Thoracic aorta (tissue), 2 donors: ENCODE measurements around the gene HSPB2. TPM values are rescaled to one million over a fixed set of nuclear protein-coding genes. Genes with fewer than 3 reads are reported as not detected.

Source experiments
- ATAC-seq: fragments of 150-250 bp; one replicate; pipeline ENCODE4 v1.8.0; 2017; ENCODE audit warnings: low read depth; ENCODE audit not compliant: insufficient number of reproducible peaks, low FRiP score
- DNase-seq: peaks from one replicate; pipeline ENCODE4 v3.0.0-alpha.2; 2020; ENCODE audit warnings: low spot score
- H3K27ac ChIP-seq, 2 donors: fragments of 200-600 bp; sonication (generic); 1 replicate in 1 of 2; 2 replicates in 1 of 2; pipeline ENCODE4 v1.5.1; 2016; ENCODE audit warnings: mild to moderate bottlenecking in 2 of 2, moderate library complexity in 2 of 2
- H3K27me3 ChIP-seq: fragments of 200-600 bp; sonication (generic); replicated peaks from 2 replicates; pipeline ENCODE4 v1.6.0; 2016; ENCODE audit warnings: mild to moderate bottlenecking; ENCODE audit not compliant: insufficient read depth
- H3K36me3 ChIP-seq: fragments of 200-600 bp; sonication (generic); one replicate; pipeline ENCODE4 v1.5.1; 2016
- H3K4me1 ChIP-seq, 2 donors: fragments of 200-600 bp; sonication (generic); 1 replicate in 1 of 2; 2 replicates in 1 of 2; pipeline versions ENCODE4 v1.5.1 to v1.6.0; 2016; ENCODE audit warnings: low read depth in 2 of 2, mild to moderate bottlenecking in 1 of 2; ENCODE audit not compliant: control insufficient read depth in 1 of 2
- H3K4me3 ChIP-seq: fragments of 200-600 bp; sonication (generic); 2 replicates; pipeline ENCODE4 v1.5.1; 2016; ENCODE audit warnings: mild to moderate bottlenecking
- H3K9me3 ChIP-seq: fragments of 200-600 bp; sonication (generic); 2 replicates; pipeline ENCODE4 v1.5.1; 2016
- CTCF ChIP-seq: fragments of 200-600 bp; sonication (generic); IDR thresholded peaks from one replicate; pipeline ENCODE4 v1.5.1; 2019; ENCODE audit warnings: antibody characterized with exemption
- total RNA-seq, 2 donors: library from RNA; depleted of rRNA; stranded (reverse); fragments of >200 nt; gene quantifications; one replicate each; pipeline versions ENCODE4 v1.1.0 to v1.2.3, GENCODE V29; 2016

Gene HSPB2
- total RNA-seq, 2 donors from 2014 or later = 2.2 to 3.1 TPM

DNA sequence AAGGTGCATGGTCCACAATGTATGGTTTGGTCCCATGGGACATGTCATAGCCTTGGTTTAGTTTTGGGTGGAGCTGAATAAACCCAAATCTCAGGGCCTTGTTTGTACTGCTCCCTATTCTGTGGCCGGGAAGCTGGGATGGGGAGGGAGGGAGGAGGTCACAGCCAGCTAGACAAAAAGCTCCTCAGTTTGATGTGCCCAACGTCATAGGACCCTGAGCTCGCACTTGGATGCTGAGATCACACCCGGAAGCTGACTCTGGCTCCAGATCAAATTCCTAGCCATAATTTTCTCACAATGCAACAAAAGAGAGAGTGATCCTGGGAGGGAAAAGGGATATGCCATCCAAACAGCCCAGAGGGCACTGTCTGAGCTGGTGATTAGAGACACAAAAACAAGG, 1.5 kb downstream of the HSPB2 start:
- H3K27ac ChIP-seq = peak overlapping the region; percentile 99 to 100
- H3K4me1 ChIP-seq = peaks cover 10 to 42% of the 10 kb centered on the region in 2 donors
- ATAC-seq = peak; percentile 31
- H3K4me3 ChIP-seq = peak overlapping the region; percentile 76
- no peak for TF ChIP-seq CTCF
- H3K27me3 ChIP-seq = no peaks in the 10 kb centered on the region
- DNase-seq = peak; percentile 47
- H3K9me3 ChIP-seq = no peaks in the 10 kb centered on the region
- H3K36me3 ChIP-seq = no peaks in the 10 kb centered on the region

DNA sequence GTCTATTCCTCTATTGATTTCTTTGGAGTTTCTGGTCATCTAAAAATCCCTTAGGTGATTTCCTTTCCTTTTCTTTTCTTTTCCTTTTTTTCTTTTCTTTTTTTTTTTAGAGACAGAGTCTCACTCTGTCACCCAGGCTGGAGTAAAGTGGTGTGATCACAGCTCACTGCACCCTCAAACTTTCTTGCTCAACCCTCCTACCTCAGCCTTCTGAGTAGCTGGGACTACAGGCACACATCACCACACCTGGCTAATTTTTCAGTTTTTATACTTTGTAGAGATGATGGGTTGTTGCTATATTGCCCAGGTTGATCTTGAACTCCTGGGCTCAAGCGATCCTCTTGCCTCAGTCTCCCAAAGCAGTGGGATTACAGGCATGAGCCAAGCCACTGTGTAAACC, 4.2 kb downstream of the HSPB2 start:
- H3K27me3 ChIP-seq = no peaks in the 10 kb centered on the region
- peaks cover 10 to 37% of the 10 kb centered on the region in 2 donors for H3K4me1 ChIP-seq
- H3K36me3 ChIP-seq = no peaks in the 10 kb centered on the region
- no peak for TF ChIP-seq CTCF
- no peak overlapping the region for H3K4me3 ChIP-seq
- peak overlapping the region; percentile 5 to 99 for H3K27ac ChIP-seq
- H3K9me3 ChIP-seq = no peaks in the 10 kb centered on the region
- no peak for ATAC-seq
- DNase-seq = no peak

GRCh38 chr11:111917312-111917711, 4.8 kb downstream of the HSPB2 start:
- H3K4me1 ChIP-seq = peaks cover 15 to 42% of the 10 kb centered on the region in 2 donors
- no peaks in the 10 kb centered on the region for H3K9me3 ChIP-seq
- no peaks in the 10 kb centered on the region for H3K36me3 ChIP-seq
- no peak for ATAC-seq
- H3K4me3 ChIP-seq = no peak overlapping the region
- DNase-seq = no peak
- TF ChIP-seq CTCF = no peak
- H3K27me3 ChIP-seq = no peaks in the 10 kb centered on the region
- H3K27ac ChIP-seq = peak overlapping the region; percentile 5 to 99

DNA sequence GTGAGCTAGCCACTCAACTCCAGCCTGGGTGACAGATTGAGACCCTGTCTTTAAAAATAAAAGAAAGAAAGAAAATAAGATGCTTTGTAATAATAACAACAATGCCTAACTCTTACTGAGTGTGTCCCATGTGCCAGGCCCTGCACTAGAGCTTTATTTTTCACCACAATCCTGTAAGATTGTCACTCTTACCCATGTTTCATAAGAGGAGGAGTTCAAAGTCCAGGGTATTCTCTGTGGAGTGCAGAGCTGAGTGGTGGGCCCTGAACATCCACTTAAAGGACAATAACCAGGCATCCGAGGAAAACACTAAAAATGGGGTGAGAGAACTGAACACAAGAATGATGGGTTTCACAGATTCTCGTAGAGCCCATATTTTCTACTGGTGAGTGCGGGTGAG, 5.3 kb downstream of the HSPB2 start:
- Histone ChIP-seq H3K27ac (peak overlapping the region in 1 of 2 donors; percentile 8), H3K4me3 (no peak overlapping the region), H3K36me3 (no peaks in the 10 kb centered on the region), H3K4me1 (peaks cover 18 to 46% of the 10 kb centered on the region in 2 donors), H3K27me3 (no peaks in the 10 kb centered on the region), H3K9me3 (no peaks in the 10 kb centered on the region)
- no peak for TF ChIP-seq CTCF
- ATAC-seq (no peak), DNase-seq (no peak)

GRCh38 chr11:111918390-111919256, 6.1 kb downstream of the HSPB2 start, which contains the start of gene C11orf52:
Gene C11orf52 (plus strand): TSS chr11:111918913. CDS start chr11:111918973, 60 bp downstream.
- H3K27me3 ChIP-seq = no peaks in the 10 kb centered on the region
- no peak for DNase-seq
- no peaks in the 10 kb centered on the region for H3K36me3 ChIP-seq
- H3K4me1 ChIP-seq = peaks cover 22 to 46% of the 10 kb centered on the region in 2 donors
- peak within 1 kb of the TSS; percentile 21 for H3K4me3 ChIP-seq
- H3K27ac ChIP-seq = peak within 1 kb of the TSS; percentile 28 to 34
- no peak for TF ChIP-seq CTCF
- ATAC-seq = no peak
- no peaks in the 10 kb centered on the region for H3K9me3 ChIP-seq
